ENCODE results near the gene ATP8A2.

DNA sequence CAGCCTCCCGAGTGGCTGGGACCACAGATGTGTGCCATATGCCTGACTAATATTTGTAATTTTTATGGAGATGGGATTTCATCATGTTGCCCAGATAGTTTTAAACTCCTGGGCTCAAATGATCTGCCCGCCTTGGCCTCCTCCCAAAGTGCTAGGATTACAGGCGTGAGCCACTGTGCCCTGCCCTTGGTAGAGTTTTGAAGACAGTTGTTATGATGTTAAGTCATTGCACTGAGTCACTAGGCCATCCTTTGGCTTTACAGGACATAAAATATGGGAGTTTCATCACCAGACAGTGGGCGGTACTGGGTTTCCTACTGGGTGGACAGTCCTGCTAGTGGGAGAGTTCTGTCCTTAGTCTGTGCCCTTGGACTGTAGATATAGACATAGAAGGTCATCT, 282.5 kb downstream of the ATP8A2 start:
- TF ChIP-seq, protein P1, sequence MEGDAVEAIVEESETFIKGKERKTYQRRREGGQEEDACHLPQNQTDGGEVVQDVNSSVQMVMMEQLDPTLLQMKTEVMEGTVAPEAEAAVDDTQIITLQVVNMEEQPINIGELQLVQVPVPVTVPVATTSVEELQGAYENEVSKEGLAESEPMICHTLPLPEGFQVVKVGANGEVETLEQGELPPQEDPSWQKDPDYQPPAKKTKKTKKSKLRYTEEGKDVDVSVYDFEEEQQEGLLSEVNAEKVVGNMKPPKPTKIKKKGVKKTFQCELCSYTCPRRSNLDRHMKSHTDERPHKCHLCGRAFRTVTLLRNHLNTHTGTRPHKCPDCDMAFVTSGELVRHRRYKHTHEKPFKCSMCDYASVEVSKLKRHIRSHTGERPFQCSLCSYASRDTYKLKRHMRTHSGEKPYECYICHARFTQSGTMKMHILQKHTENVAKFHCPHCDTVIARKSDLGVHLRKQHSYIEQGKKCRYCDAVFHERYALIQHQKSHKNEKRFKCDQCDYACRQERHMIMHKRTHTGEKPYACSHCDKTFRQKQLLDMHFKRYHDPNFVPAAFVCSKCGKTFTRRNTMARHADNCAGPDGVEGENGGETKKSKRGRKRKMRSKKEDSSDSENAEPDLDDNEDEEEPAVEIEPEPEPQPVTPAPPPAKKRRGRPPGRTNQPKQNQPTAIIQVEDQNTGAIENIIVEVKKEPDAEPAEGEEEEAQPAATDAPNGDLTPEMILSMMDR (IDR thresholded peaks at IDR 0.05 in 2 of 3, conservative IDR thresholded peaks at IDR 0.05 in 1 of 3; ENCODE audit: insufficient read depth in 2 of 3, low read depth in 1 of 3, low read length in 3 of 3), result no peak
- TF ChIP-seq, protein P2, sequence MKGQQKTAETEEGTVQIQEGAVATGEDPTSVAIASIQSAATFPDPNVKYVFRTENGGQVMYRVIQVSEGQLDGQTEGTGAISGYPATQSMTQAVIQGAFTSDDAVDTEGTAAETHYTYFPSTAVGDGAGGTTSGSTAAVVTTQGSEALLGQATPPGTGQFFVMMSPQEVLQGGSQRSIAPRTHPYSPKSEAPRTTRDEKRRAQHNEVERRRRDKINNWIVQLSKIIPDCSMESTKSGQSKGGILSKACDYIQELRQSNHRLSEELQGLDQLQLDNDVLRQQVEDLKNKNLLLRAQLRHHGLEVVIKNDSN (CRISPR knock-in tag; IDR thresholded peaks at IDR 0.05), result no peak
- TF ChIP-seq, protein P3, sequence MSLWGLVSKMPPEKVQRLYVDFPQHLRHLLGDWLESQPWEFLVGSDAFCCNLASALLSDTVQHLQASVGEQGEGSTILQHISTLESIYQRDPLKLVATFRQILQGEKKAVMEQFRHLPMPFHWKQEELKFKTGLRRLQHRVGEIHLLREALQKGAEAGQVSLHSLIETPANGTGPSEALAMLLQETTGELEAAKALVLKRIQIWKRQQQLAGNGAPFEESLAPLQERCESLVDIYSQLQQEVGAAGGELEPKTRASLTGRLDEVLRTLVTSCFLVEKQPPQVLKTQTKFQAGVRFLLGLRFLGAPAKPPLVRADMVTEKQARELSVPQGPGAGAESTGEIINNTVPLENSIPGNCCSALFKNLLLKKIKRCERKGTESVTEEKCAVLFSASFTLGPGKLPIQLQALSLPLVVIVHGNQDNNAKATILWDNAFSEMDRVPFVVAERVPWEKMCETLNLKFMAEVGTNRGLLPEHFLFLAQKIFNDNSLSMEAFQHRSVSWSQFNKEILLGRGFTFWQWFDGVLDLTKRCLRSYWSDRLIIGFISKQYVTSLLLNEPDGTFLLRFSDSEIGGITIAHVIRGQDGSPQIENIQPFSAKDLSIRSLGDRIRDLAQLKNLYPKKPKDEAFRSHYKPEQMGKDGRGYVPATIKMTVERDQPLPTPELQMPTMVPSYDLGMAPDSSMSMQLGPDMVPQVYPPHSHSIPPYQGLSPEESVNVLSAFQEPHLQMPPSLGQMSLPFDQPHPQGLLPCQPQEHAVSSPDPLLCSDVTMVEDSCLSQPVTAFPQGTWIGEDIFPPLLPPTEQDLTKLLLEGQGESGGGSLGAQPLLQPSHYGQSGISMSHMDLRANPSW (CRISPR knock-in tag; IDR thresholded peaks at IDR 0.05), result no peak
- TF ChIP-seq FOXJ3 (CRISPR knock-in tag; IDR thresholded peaks at IDR 0.05) (no peak), GATAD2A (IDR thresholded peaks at IDR 0.05) (no peak), SP1 (CRISPR knock-in tag; IDR thresholded peaks at IDR 0.05) (no peak), POLR2A (conservative IDR thresholded peaks at IDR 0.05) (no peak), SMC3 (conservative IDR thresholded peaks at IDR 0.05; ENCODE audit: insufficient read depth, low read depth, low read length) (no peak)

Measured in K562 (cell line).